ENCODE measurements around the gene MMS19. TPM values are rescaled to one million over a fixed set of nuclear protein-coding genes. Genes with fewer than 3 reads are reported as not detected.

MMS19 gene
- total RNA-seq, 4 donors from 2014 or later = 64.7 to 85.7 (median 75.2) TPM

DNA sequence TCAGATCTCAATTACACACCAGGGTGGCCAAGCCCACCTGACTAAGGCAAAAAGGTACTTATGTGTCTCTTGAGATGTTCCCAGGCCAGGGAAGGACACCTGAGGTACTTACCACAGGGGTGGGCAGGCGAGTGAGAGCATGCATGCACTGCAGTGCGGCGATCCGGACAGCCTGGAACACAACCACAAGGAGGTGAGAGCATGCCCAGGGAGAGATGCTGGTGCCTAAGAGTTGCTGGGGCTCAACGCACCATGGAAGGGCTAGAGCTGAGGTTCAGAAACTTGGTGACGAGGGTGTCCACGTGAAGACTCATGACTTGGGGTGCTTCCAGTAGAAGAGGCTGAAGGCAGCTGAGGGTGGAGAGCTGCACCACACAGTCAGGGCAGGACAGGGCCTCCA, 39.1 kb downstream of the MMS19 start:
- Histone ChIP-seq H3K27me3 (no peaks in the 10 kb centered on the region), H3K36me3 (peaks cover 66 to 67% of the 10 kb centered on the region in 2 donors)

DNA sequence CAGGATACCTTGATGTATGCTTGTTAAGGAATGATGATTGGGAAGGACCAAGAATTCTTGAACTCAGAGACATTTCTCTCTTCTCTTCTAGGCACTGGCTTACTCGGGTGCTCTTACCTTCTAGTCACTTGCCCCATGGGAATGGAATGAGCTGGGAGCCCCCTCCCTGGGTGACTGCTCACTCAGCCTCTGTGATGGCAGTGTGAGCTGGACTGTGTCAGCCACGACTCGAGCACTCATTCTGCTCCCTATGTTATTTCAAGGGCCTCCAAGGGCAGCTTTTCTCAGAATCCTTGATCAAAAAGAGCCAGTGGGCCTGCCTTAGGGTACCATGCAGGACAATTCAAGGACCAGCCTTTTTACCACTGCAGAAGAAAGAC, 41.5 kb downstream of the MMS19 start:
- intact Hi-C loops (cut with DNase I) = no loop called here
- Histone ChIP-seq H3K9me3 (no peaks in the 10 kb centered on the region), H3K27ac (no peak overlapping the region), H3K36me3 (peaks cover 50 to 53% of the 10 kb centered on the region in 2 donors), H3K4me3 (replicated peaks in 1 of 3) (no peak overlapping the region), H3K4me1 (peaks cover 0 to 16% of the 10 kb centered on the region in 2 donors), H3K27me3 (no peaks in the 10 kb centered on the region)
- 19 to 41% methylated on average over 3 of the region's 3 CpGs for WGBS, 2 donors
- TF ChIP-seq, protein P1, sequence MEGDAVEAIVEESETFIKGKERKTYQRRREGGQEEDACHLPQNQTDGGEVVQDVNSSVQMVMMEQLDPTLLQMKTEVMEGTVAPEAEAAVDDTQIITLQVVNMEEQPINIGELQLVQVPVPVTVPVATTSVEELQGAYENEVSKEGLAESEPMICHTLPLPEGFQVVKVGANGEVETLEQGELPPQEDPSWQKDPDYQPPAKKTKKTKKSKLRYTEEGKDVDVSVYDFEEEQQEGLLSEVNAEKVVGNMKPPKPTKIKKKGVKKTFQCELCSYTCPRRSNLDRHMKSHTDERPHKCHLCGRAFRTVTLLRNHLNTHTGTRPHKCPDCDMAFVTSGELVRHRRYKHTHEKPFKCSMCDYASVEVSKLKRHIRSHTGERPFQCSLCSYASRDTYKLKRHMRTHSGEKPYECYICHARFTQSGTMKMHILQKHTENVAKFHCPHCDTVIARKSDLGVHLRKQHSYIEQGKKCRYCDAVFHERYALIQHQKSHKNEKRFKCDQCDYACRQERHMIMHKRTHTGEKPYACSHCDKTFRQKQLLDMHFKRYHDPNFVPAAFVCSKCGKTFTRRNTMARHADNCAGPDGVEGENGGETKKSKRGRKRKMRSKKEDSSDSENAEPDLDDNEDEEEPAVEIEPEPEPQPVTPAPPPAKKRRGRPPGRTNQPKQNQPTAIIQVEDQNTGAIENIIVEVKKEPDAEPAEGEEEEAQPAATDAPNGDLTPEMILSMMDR (IDR thresholded peaks at IDR 0.05) = no peak
- TF ChIP-seq POLR2A (IDR thresholded peaks at IDR 0.05) = no peak
- DNase-seq = peak; percentile 50 to 56

More for the DNA sequence above, 39.1 kb downstream of the MMS19 start:
- Histone ChIP-seq H3K4me1 (peaks cover 0 to 16% of the 10 kb centered on the region in 2 donors), H3K4me3 (replicated peaks in 1 of 3) (no peak overlapping the region), H3K27ac (no peak overlapping the region), H3K9me3 (no peaks in the 10 kb centered on the region)
- 88 to 96% methylated on average over 7 of the region's 7 CpGs for WGBS, 2 donors
- no peak for TF ChIP-seq POLR2A (IDR thresholded peaks at IDR 0.05)
- TF ChIP-seq, protein P1 (IDR thresholded peaks at IDR 0.05) = no peak
- DNase-seq = no peak
- intact Hi-C loops (cut with DNase I) = no loop called here

DNA sequence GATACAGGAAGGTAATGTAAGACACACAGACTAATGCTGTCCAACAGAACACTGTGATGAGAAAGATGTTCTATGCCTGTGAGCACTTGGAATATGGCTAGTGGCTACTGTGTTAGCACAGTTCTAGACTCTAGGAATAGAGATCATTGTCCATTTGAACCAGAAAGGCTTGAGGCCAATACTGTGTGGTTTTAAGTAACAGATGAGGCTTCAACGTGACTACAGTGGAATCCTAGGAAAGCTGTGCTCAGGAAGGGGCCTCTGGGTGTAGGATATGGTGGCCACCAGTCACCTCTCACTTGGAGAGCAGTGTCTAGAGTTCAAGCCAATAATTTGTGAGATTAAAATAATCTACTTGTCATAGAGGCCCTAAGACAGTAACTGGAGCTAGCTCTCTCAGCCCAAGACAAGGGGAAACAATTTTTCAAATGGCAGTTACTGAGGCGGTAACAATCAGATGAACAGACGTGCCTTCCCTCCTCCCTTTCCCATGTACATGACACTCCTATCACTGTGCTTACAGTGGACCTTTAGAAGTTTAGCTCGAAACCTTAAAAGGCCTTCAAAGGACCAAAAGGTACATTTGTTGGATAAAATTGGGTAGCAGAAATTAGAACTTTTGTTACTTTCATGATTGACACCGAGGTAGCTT, 42.1 kb downstream of the MMS19 start:
- TF ChIP-seq POLR2A (IDR thresholded peaks at IDR 0.05) = no peak
- TF ChIP-seq, protein P1 (IDR thresholded peaks at IDR 0.05) = no peak
- intact Hi-C loops (cut with DNase I) = no loop called here
- Histone ChIP-seq H3K27ac (no peak overlapping the region), H3K4me1 (peaks cover 0 to 16% of the 10 kb centered on the region in 2 donors), H3K9me3 (no peaks in the 10 kb centered on the region), H3K36me3 (peaks cover 44 to 48% of the 10 kb centered on the region in 2 donors), H3K4me3 (replicated peaks in 1 of 3) (no peak overlapping the region), H3K27me3 (no peaks in the 10 kb centered on the region)
- DNase-seq = no peak
- WGBS, 2 donors = 91 to 93% methylated on average over 5 of the region's 5 CpGs

DNA sequence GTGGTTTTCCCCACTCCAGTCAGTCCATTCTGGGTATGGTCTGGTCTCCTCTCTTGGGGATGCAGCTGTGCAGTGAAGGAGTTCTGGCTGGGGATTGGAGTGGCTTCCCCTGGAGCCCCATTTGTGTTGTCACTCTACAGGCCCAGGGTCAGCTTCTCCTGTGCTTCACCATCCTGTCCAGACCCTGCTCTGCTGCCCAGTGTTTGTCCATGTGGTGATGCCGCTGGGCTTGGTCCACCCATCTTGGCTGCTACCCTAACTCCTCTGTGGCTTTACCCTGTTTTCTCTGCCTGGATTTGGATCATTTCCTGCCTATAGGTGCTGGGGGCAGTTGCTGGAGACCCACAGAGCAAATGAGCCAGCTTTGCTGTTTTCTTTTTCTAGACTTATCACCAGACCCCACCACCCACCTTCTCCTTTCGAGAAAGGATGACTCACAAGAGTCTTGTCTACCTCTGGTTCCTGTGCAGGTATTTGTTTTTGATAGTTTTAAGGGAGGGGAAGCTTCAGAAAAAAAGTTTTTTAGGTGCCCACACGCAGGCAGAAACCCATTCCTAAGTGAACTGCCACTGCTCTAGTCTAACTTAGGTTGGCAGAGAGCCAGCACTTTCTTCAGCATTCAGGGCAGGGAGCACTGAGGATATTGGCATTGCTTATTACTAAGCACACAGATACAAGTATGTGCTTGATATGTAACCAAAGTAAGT, 43.7 kb downstream of the MMS19 start:
- H3K27me3 ChIP-seq = no peaks in the 10 kb centered on the region
- H3K4me1 ChIP-seq = peaks cover 0 to 16% of the 10 kb centered on the region in 2 donors
- WGBS, 2 donors = 60 to 63% methylated on average over 3 of the region's 3 CpGs
- no peak overlapping the region for H3K27ac ChIP-seq
- H3K9me3 ChIP-seq = no peaks in the 10 kb centered on the region
- H3K36me3 ChIP-seq = peaks cover 28 to 31% of the 10 kb centered on the region in 2 donors
- TF ChIP-seq POLR2A (IDR thresholded peaks at IDR 0.05) = no peak
- TF ChIP-seq, protein P1 (IDR thresholded peaks at IDR 0.05) = no peak
- intact Hi-C loops (cut with DNase I) = no loop called here
- DNase-seq = peak; percentile 61 to 62
- H3K4me3 ChIP-seq (replicated peaks in 1 of 3) = no peak overlapping the region

DNA sequence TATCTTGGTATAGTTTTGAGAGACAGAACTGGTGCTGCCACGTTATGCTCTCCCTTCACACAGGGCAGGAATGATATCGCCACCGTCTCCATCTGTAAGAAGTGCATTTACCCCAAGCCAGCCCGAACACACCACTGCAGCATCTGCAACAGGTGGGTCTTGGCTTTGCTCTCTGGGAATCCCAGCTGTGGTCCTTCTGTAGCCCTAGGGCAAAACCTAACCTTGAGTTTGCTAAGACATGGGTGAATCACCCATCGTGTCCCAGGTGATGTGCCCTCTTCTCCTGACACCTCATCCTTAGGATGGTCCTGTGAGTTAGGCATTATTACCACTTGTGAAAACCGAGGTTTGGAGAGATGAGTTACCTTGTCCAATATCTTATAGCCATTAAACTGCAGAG, 45.9 kb downstream of the MMS19 start:
- WGBS, 2 donors = 94 to 96% methylated on average over 6 of the region's 6 CpGs
- Histone ChIP-seq H3K36me3 (peaks cover 8 to 13% of the 10 kb centered on the region in 2 donors), H3K9me3 (no peaks in the 10 kb centered on the region), H3K27ac (no peak overlapping the region), H3K4me1 (peaks cover 0 to 29% of the 10 kb centered on the region in 2 donors), H3K27me3 (no peaks in the 10 kb centered on the region), H3K4me3 (replicated peaks in 1 of 3) (no peak overlapping the region)
- intact Hi-C loops (cut with DNase I) = no loop called here
- TF ChIP-seq, protein P1 (IDR thresholded peaks at IDR 0.05) = no peak
- no peak for TF ChIP-seq POLR2A (IDR thresholded peaks at IDR 0.05)
- no peak for DNase-seq

All from thyroid gland (tissue), 4 donors.